Gastroesophageal sphincter (tissue), 4 donors: ENCODE measurements around the gene RAMACL. TPM values are rescaled to one million over a fixed set of nuclear protein-coding genes. Genes with fewer than 3 reads are reported as not detected.
"Not testable (repeated sequence)": the region's sequence is repeated elsewhere in the genome, so short reads cannot be mapped to it uniquely, and the experiment has no call there.

Source experiments
- ATAC-seq: fragments of 150-250 bp; one replicate; pipeline ENCODE4 v1.9.1; 2016; ENCODE audit warnings: mild to moderate bottlenecking, moderate library complexity
- H3K27ac ChIP-seq, 4 donors: fragments of 200-600 bp; sonication (generic) in 3 of 4; 1 replicate in 3 of 4; 2 replicates in 1 of 4; pipeline ENCODE4 v1.5.1; 2016 to 2019
- H3K27me3 ChIP-seq: fragments of 200-600 bp; sonication (generic); one replicate; pipeline ENCODE4 v1.5.1; 2019
- H3K36me3 ChIP-seq, 2 donors: fragments of 200-600 bp; sonication (generic); one replicate each; pipeline ENCODE4 v1.5.1; 2019; ENCODE audit warnings: control low read depth in 1 of 2
- H3K4me1 ChIP-seq, 3 donors: fragments of 200-600 bp; sonication (generic); 1 replicate in 2 of 3; 2 replicates in 1 of 3; pipeline ENCODE4 v1.5.1; 2016 to 2019; ENCODE audit warnings: control low read depth in 2 of 3
- H3K4me3 ChIP-seq, 2 donors: fragments of 200-600 bp; sonication (generic); one replicate each; pipeline ENCODE4 v1.5.1; 2019; ENCODE audit warnings: mild to moderate bottlenecking in 1 of 2, moderate library complexity in 1 of 2
- H3K9me3 ChIP-seq, 3 donors: fragments of 200-600 bp; sonication (generic); one replicate each; pipeline ENCODE4 v1.5.1; 2017 to 2019; ENCODE audit warnings: control low read depth in 2 of 3
- EP300 ChIP-seq: sonication (generic); formaldehyde crosslinking; IDR thresholded peaks from one replicate; pipeline ENCODE4 v1.6.1; 2017; ENCODE audit warnings: antibody characterized with exemption, mild to moderate bottlenecking
- POLR2A ChIP-seq, 2 donors: fragments of 450-650 bp; IDR thresholded peaks; one replicate each; pipeline ENCODE4 v1.6.1; 2017; ENCODE audit warnings: antibody characterized with exemption in 2 of 2, mild to moderate bottlenecking in 2 of 2, moderate library complexity in 1 of 2
- POLR2AphosphoS5 ChIP-seq: sonication (generic); formaldehyde crosslinking; IDR thresholded peaks from one replicate; pipeline ENCODE4 v1.6.1; 2017; ENCODE audit warnings: antibody characterized with exemption
- WGBS, 2 donors: methylation state at CpG; one replicate each; pipeline ENCODE4 v1.1.5; 2018; ENCODE audit warnings: low coverage in 1 of 2; 5-methylcytosine and 5-hydroxymethylcytosine counted together
- total RNA-seq, 4 donors: library from RNA; depleted of rRNA; stranded (reverse); fragments of >200 nt; gene quantifications; one replicate each; pipeline ENCODE4 v1.1.0, GENCODE V29; 2016
- TF ChIP-seq, protein P1 (sequence below), 4 experiments: fragments of 200-600 bp in 2 of 4; fragments of 450-650 bp in 2 of 4; sonication (generic) in 1 of 4; IDR thresholded peaks; one replicate each; pipeline ENCODE4 v1.5.1; 2017 to 2019; ENCODE audit warnings: antibody characterized with exemption in 4 of 4, mild to moderate bottlenecking in 2 of 4, moderate library complexity in 2 of 4

Gene RAMACL
- total RNA-seq, 4 donors from 2014 or later, result 0.27 to 2.5 (median 1.7) TPM

DNA sequence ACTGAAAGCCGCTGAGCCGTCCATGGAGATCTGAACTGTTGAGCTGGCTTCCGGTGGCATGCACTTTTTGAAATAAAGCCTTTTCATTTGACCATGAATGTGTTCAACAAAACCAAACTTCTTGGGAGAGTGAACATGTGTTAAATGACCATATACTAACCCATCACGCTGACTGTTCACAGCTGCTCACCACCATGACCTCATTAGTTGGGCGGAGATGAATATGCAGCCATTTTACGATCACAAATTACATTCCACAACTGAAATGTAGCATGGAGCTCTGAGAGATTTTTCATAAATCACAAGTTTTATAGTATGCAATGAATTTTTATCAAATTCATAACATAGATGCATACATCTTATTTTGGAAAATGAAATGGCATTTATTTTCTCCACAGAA is 4.2 kb downstream of the RAMACL start:
- no peaks in the 10 kb centered on the region for H3K36me3 ChIP-seq
- WGBS, 2 donors, result 68 to 93% methylated on average over 2 to 6 of the region's 6 CpGs
- TF ChIP-seq POLR2AphosphoS5 (no peak), POLR2A (IDR thresholded peaks at IDR 0.05) (no peak), EP300 (no peak)
- TF ChIP-seq, protein P1, sequence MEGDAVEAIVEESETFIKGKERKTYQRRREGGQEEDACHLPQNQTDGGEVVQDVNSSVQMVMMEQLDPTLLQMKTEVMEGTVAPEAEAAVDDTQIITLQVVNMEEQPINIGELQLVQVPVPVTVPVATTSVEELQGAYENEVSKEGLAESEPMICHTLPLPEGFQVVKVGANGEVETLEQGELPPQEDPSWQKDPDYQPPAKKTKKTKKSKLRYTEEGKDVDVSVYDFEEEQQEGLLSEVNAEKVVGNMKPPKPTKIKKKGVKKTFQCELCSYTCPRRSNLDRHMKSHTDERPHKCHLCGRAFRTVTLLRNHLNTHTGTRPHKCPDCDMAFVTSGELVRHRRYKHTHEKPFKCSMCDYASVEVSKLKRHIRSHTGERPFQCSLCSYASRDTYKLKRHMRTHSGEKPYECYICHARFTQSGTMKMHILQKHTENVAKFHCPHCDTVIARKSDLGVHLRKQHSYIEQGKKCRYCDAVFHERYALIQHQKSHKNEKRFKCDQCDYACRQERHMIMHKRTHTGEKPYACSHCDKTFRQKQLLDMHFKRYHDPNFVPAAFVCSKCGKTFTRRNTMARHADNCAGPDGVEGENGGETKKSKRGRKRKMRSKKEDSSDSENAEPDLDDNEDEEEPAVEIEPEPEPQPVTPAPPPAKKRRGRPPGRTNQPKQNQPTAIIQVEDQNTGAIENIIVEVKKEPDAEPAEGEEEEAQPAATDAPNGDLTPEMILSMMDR (IDR thresholded peaks at IDR 0.05), result no peak
- H3K4me1 ChIP-seq, result peaks cover 0 to 11% (median 0%) of the 10 kb centered on the region in 3 donors
- no peak for ATAC-seq
- H3K4me3 ChIP-seq, result no peak overlapping the region
- peaks cover 0 to under 1% (median 0%) of the 10 kb centered on the region in 3 donors for H3K9me3 ChIP-seq
- no peak overlapping the region for H3K27ac ChIP-seq
- H3K27me3 ChIP-seq, result no peaks in the 10 kb centered on the region

DNA sequence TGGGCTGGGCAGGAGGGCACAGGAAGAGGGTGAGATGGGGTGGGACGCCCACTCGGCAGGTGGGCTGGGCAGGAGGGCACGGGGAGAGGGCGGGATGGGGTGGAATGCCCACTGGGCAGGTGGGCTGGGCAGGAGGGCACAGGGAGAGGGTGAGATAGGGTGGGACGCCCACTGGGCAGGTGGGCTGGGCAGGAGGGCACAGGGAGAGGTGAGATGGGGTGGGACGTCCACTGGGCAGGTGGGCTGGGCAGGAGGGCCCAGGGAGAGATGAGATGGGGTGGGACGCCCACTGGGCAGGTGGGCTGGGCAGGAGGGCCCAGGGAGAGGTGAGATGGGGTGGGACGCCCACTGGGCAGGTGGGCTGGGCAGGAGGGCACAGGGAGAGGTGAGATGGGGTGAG is 4.7 kb downstream of the RAMACL start:
- H3K27ac ChIP-seq, H3K27me3 ChIP-seq, H3K9me3 ChIP-seq, H3K36me3 ChIP-seq, H3K4me3 ChIP-seq, ATAC-seq: not testable (repeated sequence)
- 90 to 94% methylated on average over 3 to 7 of the region's 8 CpGs for WGBS, 2 donors
- H3K4me1 ChIP-seq, result peaks cover 0 to 11% (median 0%) of the 10 kb centered on the region in 3 donors

DNA sequence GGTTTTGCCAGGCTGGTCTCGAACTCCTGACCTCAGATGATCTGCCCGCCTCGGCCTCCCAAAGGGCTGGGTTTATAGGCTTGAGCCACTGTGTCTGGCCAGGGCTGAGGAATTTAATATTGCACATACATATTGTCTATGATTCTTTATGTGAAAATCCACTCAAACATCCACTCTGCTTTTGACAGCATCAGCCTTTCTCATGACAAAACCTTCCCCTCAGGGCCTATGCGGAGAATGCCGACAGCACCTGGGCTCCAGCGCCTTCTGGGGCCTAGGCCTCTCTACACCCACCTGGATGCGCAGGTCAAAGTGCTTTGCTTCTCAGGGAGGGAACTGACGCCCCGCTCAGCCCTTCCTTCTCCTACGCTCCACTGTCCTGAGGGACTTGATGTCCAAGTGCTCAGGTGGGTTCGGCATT is 5.4 kb downstream of the RAMACL start:
- Histone ChIP-seq H3K27ac (no peak overlapping the region), H3K9me3 (peaks cover 0 to 8% (median 0%) of the 10 kb centered on the region in 3 donors), H3K36me3 (peaks cover 0 to 5% of the 10 kb centered on the region in 2 donors), H3K4me1 (peaks cover 0 to 11% (median 0%) of the 10 kb centered on the region in 3 donors), H3K27me3 (no peaks in the 10 kb centered on the region), H3K4me3 (no peak overlapping the region)
- TF ChIP-seq POLR2AphosphoS5 (no peak), EP300 (no peak), POLR2A (IDR thresholded peaks at IDR 0.05) (no peak)
- TF ChIP-seq, protein P1 (IDR thresholded peaks at IDR 0.05), result no peak
- 86 to 95% methylated on average over 3 to 7 of the region's 11 CpGs for WGBS, 2 donors
- ATAC-seq, result no peak

DNA sequence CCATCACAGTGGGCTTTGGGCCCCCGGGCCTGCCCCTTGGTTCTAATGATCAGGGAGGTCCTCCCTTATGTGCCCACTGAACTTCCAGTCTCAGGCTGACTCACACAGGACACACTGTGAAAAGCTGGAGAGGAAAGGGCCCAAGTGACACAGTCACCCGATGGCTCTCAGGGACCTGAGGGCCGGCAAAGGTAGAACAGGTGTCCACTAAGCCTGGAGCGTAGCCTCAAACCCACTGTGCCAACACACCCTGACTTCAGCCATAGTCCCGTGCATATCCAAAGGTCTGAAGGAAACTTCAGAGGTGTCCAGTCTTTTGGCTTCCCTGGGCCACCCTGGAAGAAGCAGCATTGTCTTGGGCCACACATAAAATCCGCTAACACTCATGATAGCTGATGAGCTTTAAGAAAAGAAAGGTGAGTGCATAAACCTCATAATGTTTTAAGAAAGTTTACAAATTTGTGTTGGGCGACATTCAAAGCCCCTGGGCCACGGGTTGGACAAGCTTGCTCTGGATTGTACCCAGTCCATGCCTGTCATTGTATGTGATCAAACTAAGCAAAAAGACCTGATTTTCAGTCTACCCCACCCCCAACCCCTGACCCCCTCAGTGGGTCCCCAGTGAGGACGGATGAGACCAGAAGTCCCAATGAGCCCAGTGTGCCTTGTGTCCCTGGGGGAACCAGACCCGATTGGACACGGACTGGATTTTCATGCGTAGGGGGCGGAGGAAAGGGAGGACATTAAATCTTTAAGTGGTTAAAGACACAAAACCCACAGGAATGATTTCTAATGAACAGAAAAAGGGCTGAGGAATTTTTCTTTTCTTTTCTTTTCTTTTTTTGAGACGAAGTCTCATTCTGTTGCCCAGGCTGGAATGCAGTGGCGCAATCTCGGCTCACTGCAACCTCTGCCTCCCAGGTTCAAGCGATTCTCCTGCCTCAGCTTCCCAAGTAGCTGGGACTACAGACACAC is 6.1 kb downstream of the RAMACL start:
- peaks cover 0 to 8% (median 0%) of the 10 kb centered on the region in 3 donors for H3K9me3 ChIP-seq
- H3K27me3 ChIP-seq, result no peaks in the 10 kb centered on the region
- no peak overlapping the region for H3K27ac ChIP-seq
- no peak overlapping the region for H3K4me3 ChIP-seq
- WGBS, 2 donors, result 89 to 96% methylated on average over 4 to 11 of the region's 17 CpGs
- H3K36me3 ChIP-seq, result peaks cover 0 to 5% of the 10 kb centered on the region in 2 donors
- TF ChIP-seq EP300, result no peak
- TF ChIP-seq, protein P1 (IDR thresholded peaks at IDR 0.05), result no peak
- ATAC-seq, result no peak
- H3K4me1 ChIP-seq, result peaks cover 0 to 11% (median 0%) of the 10 kb centered on the region in 3 donors

DNA sequence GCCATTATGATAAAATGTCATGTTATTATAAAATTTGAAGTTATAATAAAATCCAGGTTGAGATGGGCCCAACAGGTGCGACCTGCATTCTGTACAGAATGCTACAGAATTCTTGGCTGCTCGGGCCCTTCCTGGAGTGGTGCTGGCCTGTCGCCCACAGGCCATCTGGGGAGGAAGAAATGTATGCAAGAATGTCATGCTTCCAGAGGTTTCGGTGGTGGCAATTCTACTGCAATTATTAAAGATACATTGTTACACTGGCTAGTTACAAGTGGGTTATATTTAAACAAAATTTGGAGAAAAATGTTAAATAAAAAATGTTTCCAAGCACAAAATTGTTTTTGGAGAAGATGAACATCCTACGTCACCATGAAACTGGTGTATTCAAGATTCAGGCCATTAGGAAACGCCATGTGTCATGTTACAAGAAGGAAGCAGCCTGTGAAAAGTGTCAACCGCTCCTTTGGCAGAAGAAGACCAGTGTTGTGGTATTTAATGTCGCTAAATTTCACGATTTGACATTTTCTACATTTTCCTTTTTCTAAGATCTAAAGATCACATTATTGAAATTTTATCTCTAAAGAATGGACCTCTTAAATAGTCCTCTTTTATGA is 7.1 kb downstream of the RAMACL start:
- no peaks in the 10 kb centered on the region for H3K27me3 ChIP-seq
- no peak overlapping the region for H3K4me3 ChIP-seq
- no peak overlapping the region for H3K27ac ChIP-seq
- peaks cover 0 to 8% (median 0%) of the 10 kb centered on the region in 3 donors for H3K9me3 ChIP-seq
- TF ChIP-seq POLR2A (IDR thresholded peaks at IDR 0.05) (no peak), EP300 (no peak), POLR2AphosphoS5 (no peak)
- TF ChIP-seq, protein P1 (IDR thresholded peaks at IDR 0.05), result no peak
- ATAC-seq, result no peak
- H3K36me3 ChIP-seq, result peaks cover 0 to 5% of the 10 kb centered on the region in 2 donors
- 70 to 87% methylated on average over 8 to 9 of the region's 9 CpGs for WGBS, 2 donors
- peaks cover 0 to 6% (median 0%) of the 10 kb centered on the region in 3 donors for H3K4me1 ChIP-seq
